Keratinocyte (primary cell): ENCODE results near the gene PLEKHO2. TPM values are rescaled to one million over a fixed set of nuclear protein-coding genes. Genes with fewer than 3 reads are reported as not detected.

Experiments used
- DNase-seq: peaks from one replicate; pipeline ENCODE4 v3.0.0-alpha.2; 2011; ENCODE audit warnings: low read depth, missing footprints, low spot score
- FAIRE-seq: peaks from 2 replicates; lab custom pipeline; 2011; peaks lifted over from hg19 to GRCh38; lab: Jason Lieb, UNC
- H2AFZ ChIP-seq: 2 replicates; pipeline ENCODE4 v1.6.0; 2012; ENCODE audit warnings: low read length, control low read depth, inconsistent platforms; ENCODE audit not compliant: control insufficient read depth
- H3K27ac ChIP-seq: 2 replicates; pipeline ENCODE4 v1.5.1; 2011; ENCODE audit warnings: low read length; ENCODE audit not compliant: control insufficient read depth, insufficient read depth
- H3K27me3 ChIP-seq: 3 replicates; pipeline ENCODE4 v1.6.0; 2011; ENCODE audit warnings: low read length; ENCODE audit not compliant: control insufficient read depth, insufficient read depth; ENCODE audit errors: extremely low read depth
- H3K36me3 ChIP-seq, 2 experiments: 2 replicates in 1 of 2; 3 replicates in 1 of 2; pipeline ENCODE4 v1.5.1; 2011; ENCODE audit warnings: low read length in 2 of 2, mild to moderate bottlenecking in 1 of 2; ENCODE audit not compliant: control insufficient read depth in 2 of 2, insufficient read depth in 2 of 2; ENCODE audit errors: extremely low read depth in 1 of 2
- H3K4me1 ChIP-seq: 3 replicates; pipeline ENCODE4 v1.5.1; 2011; ENCODE audit warnings: low read length; ENCODE audit not compliant: control insufficient read depth, insufficient read depth; ENCODE audit errors: extremely low read depth
- H3K4me2 ChIP-seq: 3 replicates; pipeline ENCODE4 v1.6.0; 2011; ENCODE audit warnings: low read depth, low read length; ENCODE audit not compliant: control insufficient read depth, insufficient read depth; ENCODE audit errors: extremely low read depth
- H3K4me3 ChIP-seq, 3 experiments: fragments of 200-600 bp in 1 of 3; sonication (generic) in 1 of 3; 2 replicates in 2 of 3; 3 replicates in 1 of 3; pipeline ENCODE4 v1.5.1; 2011 to 2016; ENCODE audit warnings: low read length in 3 of 3, mild to moderate bottlenecking in 3 of 3, control low read depth in 2 of 3, inconsistent platforms in 1 of 3, low read depth in 1 of 3, mixed read lengths in 1 of 3, mixed run types in 1 of 3, moderate library complexity in 1 of 3; ENCODE audit not compliant: control insufficient read depth in 2 of 3, insufficient read depth in 2 of 3; ENCODE audit errors: extremely low read depth in 1 of 3
- H3K79me2 ChIP-seq: 2 replicates; pipeline ENCODE4 v1.6.0; 2012; ENCODE audit warnings: low read length; ENCODE audit not compliant: control insufficient read depth, insufficient read depth
- H3K9ac ChIP-seq: 3 replicates; pipeline ENCODE4 v1.6.0; 2011; ENCODE audit warnings: low read length; ENCODE audit not compliant: control insufficient read depth, insufficient read depth; ENCODE audit errors: extremely low read depth
- H3K9me1 ChIP-seq: 3 replicates; pipeline ENCODE4 v1.6.0; 2011; ENCODE audit warnings: low read length; ENCODE audit not compliant: control insufficient read depth, insufficient read depth; ENCODE audit errors: extremely low read depth
- H3K9me3 ChIP-seq: 2 replicates; pipeline ENCODE4 v1.5.1; 2012; ENCODE audit warnings: low read depth, low read length; ENCODE audit not compliant: control insufficient read depth
- H4K20me1 ChIP-seq: 3 replicates; pipeline ENCODE4 v1.6.0; 2011; ENCODE audit warnings: low read length; ENCODE audit not compliant: control insufficient read depth, insufficient read depth; ENCODE audit errors: extremely low read depth
- EZH2 ChIP-seq: IDR thresholded peaks from one replicate; pipeline ENCODE4 v1.6.1; 2012; ENCODE audit warnings: inconsistent platforms, mild to moderate bottlenecking, low read length, moderate library complexity
- dilution Hi-C: fragments of 300-500 bp; cut with MboI; formaldehyde crosslinking; loops from one replicate; pipeline ENCODE4 v1.7.0; 2020; ENCODE audit warnings: low sequenced_read_pairs; ENCODE audit not compliant: extremely low pct_ligation_motif_present
- polyA plus RNA-seq, 5 experiments: library from polyadenylated mRNA; depleted of rRNA in 3 of 5; stranded (reverse) in 3 of 5; stranded (forward) in 1 of 5; unstranded in 1 of 5; fragments of >200 nt; gene quantifications; 1 replicate in 1 of 5; 2 replicates in 3 of 5; 3 replicates in 1 of 5; pipeline versions ENCODE4 v1.2.1 to v1.2.3, GENCODE V29; 2011 to 2012; ENCODE audit warnings: missing spikeins in 2 of 5, low read depth in 1 of 5, low replicate concordance in 1 of 5
- TF ChIP-seq, protein P1 (sequence below), 3 experiments: IDR thresholded peaks in 1 of 3; conservative IDR thresholded peaks in 1 of 3; optimal IDR thresholded peaks in 1 of 3; 2 replicates in 2 of 3; 3 replicates in 1 of 3; pipeline versions ENCODE3 to v1.5.1; 2011; ENCODE audit warnings: low read length in 3 of 3, mild to moderate bottlenecking in 3 of 3, moderate library complexity in 2 of 3, control low read depth in 1 of 3, inconsistent platforms in 1 of 3; ENCODE audit not compliant: insufficient read depth in 2 of 3; ENCODE audit errors: extremely low read depth in 1 of 3

PLEKHO2 gene
- polyA plus RNA-seq, 1 donor (not counting 4 experiments of a cell fraction or from before 2014, with no cell fraction given): 8.8 TPM

DNA sequence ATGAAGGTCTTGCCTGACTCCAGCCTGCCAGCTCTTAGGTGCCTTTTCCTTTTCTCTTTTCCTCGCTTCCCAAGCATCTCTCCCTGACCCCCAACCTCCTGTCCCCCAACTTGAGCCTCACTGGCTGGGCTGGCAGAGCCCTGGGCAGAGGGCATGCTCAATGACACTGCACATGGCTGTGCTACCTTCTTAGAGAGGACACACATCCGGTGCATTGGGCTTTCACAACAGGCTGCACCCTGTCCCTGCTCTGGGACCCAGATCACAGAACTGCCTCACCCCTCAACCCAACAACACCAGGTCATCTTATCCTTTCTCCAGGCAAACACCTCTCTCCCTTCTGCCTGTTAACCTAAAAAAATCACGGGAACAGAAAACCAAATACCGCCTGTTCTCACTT is 62.5 kb downstream of the PLEKHO2 start:
- Histone ChIP-seq H3K4me3 (no peak overlapping the region), H3K4me1 (peaks cover 5% of the 10 kb centered on the region), H3K79me2 (no peaks in the 10 kb centered on the region), H3K9me3 (peaks cover 2% of the 10 kb centered on the region), H4K20me1 (no peaks in the 10 kb centered on the region), H3K27ac (no peak overlapping the region), H3K4me2 (no peak overlapping the region), H3K27me3 (no peaks in the 10 kb centered on the region), H2AFZ (no peak overlapping the region), H3K9me1 (no peaks in the 10 kb centered on the region), H3K36me3 (no peaks in the 10 kb centered on the region), H3K9ac (no peak overlapping the region)
- TF ChIP-seq EZH2: no peak
- TF ChIP-seq, protein P1, sequence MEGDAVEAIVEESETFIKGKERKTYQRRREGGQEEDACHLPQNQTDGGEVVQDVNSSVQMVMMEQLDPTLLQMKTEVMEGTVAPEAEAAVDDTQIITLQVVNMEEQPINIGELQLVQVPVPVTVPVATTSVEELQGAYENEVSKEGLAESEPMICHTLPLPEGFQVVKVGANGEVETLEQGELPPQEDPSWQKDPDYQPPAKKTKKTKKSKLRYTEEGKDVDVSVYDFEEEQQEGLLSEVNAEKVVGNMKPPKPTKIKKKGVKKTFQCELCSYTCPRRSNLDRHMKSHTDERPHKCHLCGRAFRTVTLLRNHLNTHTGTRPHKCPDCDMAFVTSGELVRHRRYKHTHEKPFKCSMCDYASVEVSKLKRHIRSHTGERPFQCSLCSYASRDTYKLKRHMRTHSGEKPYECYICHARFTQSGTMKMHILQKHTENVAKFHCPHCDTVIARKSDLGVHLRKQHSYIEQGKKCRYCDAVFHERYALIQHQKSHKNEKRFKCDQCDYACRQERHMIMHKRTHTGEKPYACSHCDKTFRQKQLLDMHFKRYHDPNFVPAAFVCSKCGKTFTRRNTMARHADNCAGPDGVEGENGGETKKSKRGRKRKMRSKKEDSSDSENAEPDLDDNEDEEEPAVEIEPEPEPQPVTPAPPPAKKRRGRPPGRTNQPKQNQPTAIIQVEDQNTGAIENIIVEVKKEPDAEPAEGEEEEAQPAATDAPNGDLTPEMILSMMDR (optimal IDR thresholded peaks at IDR 0.05 in 1 of 3, IDR thresholded peaks at IDR 0.05 in 1 of 3, conservative IDR thresholded peaks at IDR 0.05 in 1 of 3; ENCODE audit: extremely low read depth in 1 of 3, insufficient read depth in 2 of 3, low read length in 3 of 3): no peak
- DNase-seq (no peak), FAIRE-seq (no peak)
- dilution Hi-C loops: no loop called here

DNA sequence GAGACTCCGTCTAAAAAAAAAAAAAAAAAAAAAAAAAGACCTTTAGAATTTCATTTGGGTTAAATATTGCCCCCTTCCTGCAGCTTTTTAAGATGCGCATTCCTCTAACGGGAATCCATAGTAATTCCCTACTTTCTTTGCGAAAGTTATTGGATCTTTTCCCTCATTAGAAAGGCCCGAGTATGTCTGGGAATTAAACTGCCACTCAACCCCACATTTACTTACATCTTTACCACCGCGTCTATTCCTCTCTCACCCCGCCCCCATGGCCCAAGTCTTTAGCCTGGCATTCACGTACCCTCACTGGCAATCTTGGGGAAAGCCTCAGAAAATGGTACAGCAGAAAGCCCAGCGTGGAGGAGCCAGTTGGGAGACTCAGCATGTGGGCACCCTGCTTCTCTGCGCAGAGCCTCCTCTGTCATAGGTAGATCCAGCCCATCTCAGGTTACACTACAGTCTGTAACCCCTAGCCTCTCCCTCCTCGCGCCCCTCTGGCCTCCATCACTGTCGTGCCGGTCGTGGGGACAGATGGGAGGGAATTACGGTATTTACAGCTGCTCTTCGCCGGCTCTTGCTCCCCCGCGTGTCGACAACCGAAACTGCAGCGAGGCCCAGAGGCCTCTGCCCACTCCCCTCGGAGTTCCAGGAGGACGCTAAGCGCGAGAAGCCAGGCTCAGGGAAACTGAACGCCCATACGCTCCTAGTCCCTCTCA is 63.6 kb downstream of the PLEKHO2 start:
- Histone ChIP-seq H3K4me1 (peaks cover 5% of the 10 kb centered on the region), H3K36me3 (no peaks in the 10 kb centered on the region), H3K27ac (no peak overlapping the region), H3K4me3 (peak overlapping the region in 1 of 3 experiments; percentile 36), H3K79me2 (no peaks in the 10 kb centered on the region), H3K9me1 (no peaks in the 10 kb centered on the region), H3K9me3 (peaks cover 2% of the 10 kb centered on the region), H4K20me1 (no peaks in the 10 kb centered on the region), H3K27me3 (no peaks in the 10 kb centered on the region), H3K9ac (no peak overlapping the region), H2AFZ (peak overlapping the region; percentile 89), H3K4me2 (peak overlapping the region; percentile 44)
- DNase-seq: no peak
- no peak for FAIRE-seq
- no peak for TF ChIP-seq EZH2
- TF ChIP-seq, protein P1 (optimal IDR thresholded peaks at IDR 0.05 in 1 of 3, IDR thresholded peaks at IDR 0.05 in 1 of 3, conservative IDR thresholded peaks at IDR 0.05 in 1 of 3; ENCODE audit: extremely low read depth in 1 of 3, insufficient read depth in 2 of 3, low read length in 3 of 3): peak; percentile 73 to 81 (median 79)
- dilution Hi-C loops: no loop called here
